ENCODE data around the gene RAB39B.

RAB39B gene

GRCh38 chrX:155213731-155214130, 50.6 kb downstream of the RAB39B start:
- Histone ChIP-seq H3K36me3 (ENCODE audit: insufficient read depth, low read length) (no peaks in the 10 kb centered on the region), H3K4me3 (ENCODE audit: low read length, poor library complexity, severe bottlenecking) (no peak overlapping the region), H3F3A (ENCODE audit: low read depth) (no peaks in the 10 kb centered on the region), H3K9me3 (ENCODE audit: insufficient read depth, low read depth, low read length) (no peaks in the 10 kb centered on the region), H3K27me3 (ENCODE audit: insufficient read depth, low read length, poor library complexity, severe bottlenecking) (no peaks in the 10 kb centered on the region), H3K4me1 (ENCODE audit: insufficient read depth, low read length, poor library complexity, severe bottlenecking) (peaks cover 22% of the 10 kb centered on the region), H3K79me2 (ENCODE audit: insufficient read depth, low read length) (peaks cover 20% of the 10 kb centered on the region), H3K4me2 (ENCODE audit: low read depth, low read length, poor library complexity, severe bottlenecking) (no peak overlapping the region), H2AFZ (ENCODE audit: low read length) (no peak overlapping the region), H3K9ac (ENCODE audit: low read depth, low read length, poor library complexity, severe bottlenecking) (no peak overlapping the region), H3K9me2 (replicated peaks; ENCODE audit: low read depth, low read length) (no peaks in the 10 kb centered on the region), H4K20me1 (ENCODE audit: insufficient read depth, low read length, poor library complexity, severe bottlenecking) (peaks cover 19% of the 10 kb centered on the region)
- no peak for TF ChIP-seq EZH2phosphoT487 (IDR thresholded peaks at IDR 0.05; ENCODE audit: borderline replicate concordance)

- H3K79me2 ChIP-seq (ENCODE audit: insufficient read depth, low read length), result no peaks in the 10 kb centered on the region
These were observed 53.1 kb downstream of the RAB39B start for GRCh38 chrX:155211208-155211607.

More at GRCh38 chrX:155211208-155211607, 53.1 kb downstream of the RAB39B start:
- Histone ChIP-seq H4K20me1 (ENCODE audit: insufficient read depth, low read length, poor library complexity, severe bottlenecking) (no peaks in the 10 kb centered on the region), H3K36me3 (ENCODE audit: insufficient read depth, low read length) (no peaks in the 10 kb centered on the region), H3F3A (ENCODE audit: low read depth) (no peaks in the 10 kb centered on the region), H3K9me3 (ENCODE audit: insufficient read depth, low read depth, low read length) (no peaks in the 10 kb centered on the region), H3K9me2 (replicated peaks; ENCODE audit: low read depth, low read length) (no peaks in the 10 kb centered on the region), H3K4me1 (ENCODE audit: insufficient read depth, low read length, poor library complexity, severe bottlenecking) (peaks cover 9% of the 10 kb centered on the region), H3K9ac (ENCODE audit: low read depth, low read length, poor library complexity, severe bottlenecking) (no peak overlapping the region), H3K27me3 (ENCODE audit: insufficient read depth, low read length, poor library complexity, severe bottlenecking) (no peaks in the 10 kb centered on the region), H3K4me2 (ENCODE audit: low read depth, low read length, poor library complexity, severe bottlenecking) (no peak overlapping the region), H3K4me3 (ENCODE audit: low read length, poor library complexity, severe bottlenecking) (no peak overlapping the region), H2AFZ (ENCODE audit: low read length) (no peak overlapping the region)
- TF ChIP-seq EZH2phosphoT487 (IDR thresholded peaks at IDR 0.05; ENCODE audit: borderline replicate concordance), result no peak
- TF ChIP-seq CTCF (conservative IDR thresholded peaks at IDR 0.05; ENCODE audit: low read length), result no peak
